ENCODE data around the gene HAPSTR1.

The HAPSTR1 gene

GRCh38 chr16:9061358-9061813 lies 30.1 kb upstream of the HAPSTR1 start:
- intact Hi-C loops (cut with DNase I; ENCODE audit: low total_unique reads), result no loop called here
- peaks cover 0 to 26% (median 9%) of the 10 kb centered on the region in 4 donors for H3K4me1 ChIP-seq
- no peaks in the 10 kb centered on the region for H3K27me3 ChIP-seq
- TF ChIP-seq CTCF (IDR thresholded peaks at IDR 0.05), result no peak
- DNase-seq, result peak in 1 of 2 donors; percentile 34
- H3K9me3 ChIP-seq, result no peaks in the 10 kb centered on the region
- H3K4me3 ChIP-seq, result no peak overlapping the region
- peak overlapping the region; percentile 38 to 39 for H3K27ac ChIP-seq
- no peaks in the 10 kb centered on the region for H3K36me3 ChIP-seq

- no peak for TF ChIP-seq CTCF (IDR thresholded peaks at IDR 0.05)
- Histone ChIP-seq H3K27me3 (no peaks in the 10 kb centered on the region), H3K36me3 (no peaks in the 10 kb centered on the region), H3K4me1 (peaks cover 0 to 26% (median 9%) of the 10 kb centered on the region in 4 donors), H3K27ac (no peak overlapping the region), H3K9me3 (no peaks in the 10 kb centered on the region), H3K4me3 (no peak overlapping the region)
- intact Hi-C loops (cut with DNase I; ENCODE audit: low total_unique reads), result no loop called here
- DNase-seq, result no peak
Observed at GRCh38 chr16:9062301-9062700, 29.1 kb upstream of the HAPSTR1 start.

- Histone ChIP-seq H3K27me3 (no peaks in the 10 kb centered on the region), H3K36me3 (no peaks in the 10 kb centered on the region), H3K27ac (no peak overlapping the region), H3K4me3 (no peak overlapping the region), H3K9me3 (no peaks in the 10 kb centered on the region), H3K4me1 (peaks cover 0 to 23% (median 9%) of the 10 kb centered on the region in 4 donors)
- DNase-seq, result no peak
- intact Hi-C loops (cut with DNase I; ENCODE audit: low total_unique reads), result no loop called here
- TF ChIP-seq CTCF (IDR thresholded peaks at IDR 0.05), result no peak
Observed at GRCh38 chr16:9065077-9065476, 26.4 kb upstream of the HAPSTR1 start.

- Histone ChIP-seq H3K4me1 (no peaks in the 10 kb centered on the region), H3K27ac (no peak overlapping the region), H3K4me3 (no peak overlapping the region), H3K36me3 (no peaks in the 10 kb centered on the region), H3K27me3 (peaks cover 0 to 1% of the 10 kb centered on the region in 2 donors), H3K9me3 (no peaks in the 10 kb centered on the region)
- TF ChIP-seq CTCF (IDR thresholded peaks at IDR 0.05), result no peak
- intact Hi-C loops (cut with DNase I; ENCODE audit: low total_unique reads), result no loop called here
- no peak for DNase-seq
Observed at GRCh38 chr16:9068886-9069285, 22.6 kb upstream of the HAPSTR1 start.

GRCh38 chr16:9070254-9070653 lies 21.2 kb upstream of the HAPSTR1 start:
- H3K36me3 ChIP-seq, result no peaks in the 10 kb centered on the region
- no peak overlapping the region for H3K27ac ChIP-seq
- peaks cover 0 to 4% of the 10 kb centered on the region in 2 donors for H3K27me3 ChIP-seq
- no peaks in the 10 kb centered on the region for H3K4me1 ChIP-seq
- DNase-seq, result no peak
- H3K9me3 ChIP-seq, result no peaks in the 10 kb centered on the region
- no peak for TF ChIP-seq CTCF (IDR thresholded peaks at IDR 0.05)
- H3K4me3 ChIP-seq, result no peak overlapping the region
- intact Hi-C loops (cut with DNase I; ENCODE audit: low total_unique reads), result loop anchor here (2.0 kb wide), 1 partner anchor 15 kb away; no protein-coding TSS in a partner anchor

- intact Hi-C loops (cut with DNase I; ENCODE audit: low total_unique reads), result loop anchor here (2.0 kb wide), 1 partner anchor 17 kb away; no protein-coding TSS in a partner anchor
- Histone ChIP-seq H3K4me1 (no peaks in the 10 kb centered on the region), H3K27me3 (peaks cover 0 to 4% of the 10 kb centered on the region in 2 donors), H3K36me3 (no peaks in the 10 kb centered on the region), H3K27ac (no peak overlapping the region), H3K4me3 (no peak overlapping the region), H3K9me3 (no peaks in the 10 kb centered on the region)
- no peak for DNase-seq
- no peak for TF ChIP-seq CTCF (IDR thresholded peaks at IDR 0.05)
Observed at GRCh38 chr16:9071377-9071776, 20.1 kb upstream of the HAPSTR1 start.
